HFF-Myc (cell line): ENCODE results near the gene ENTHD1.

ENCODE experiments used
- DNase-seq: peaks from one replicate; pipeline ENCODE4 v3.0.0-alpha.2; 2011; ENCODE audit warnings: low read depth; ENCODE audit errors: extremely low read depth
- H3K4me3 ChIP-seq: replicated peaks from 2 replicates; pipeline ENCODE4 v1.5.1; 2011; ENCODE audit warnings: low read depth, mild to moderate bottlenecking, control low read depth, low read length
- TF ChIP-seq, protein P1 (sequence below): IDR thresholded peaks from 2 replicates; pipeline ENCODE4 v1.5.1; 2012; ENCODE audit warnings: mild to moderate bottlenecking, low read depth, low read length, control low read depth; ENCODE audit errors: missing control alignments

The ENTHD1 gene

GRCh38 chr22:39723899-39724351, 169.6 kb downstream of the ENTHD1 start:
- TF ChIP-seq, protein P1, sequence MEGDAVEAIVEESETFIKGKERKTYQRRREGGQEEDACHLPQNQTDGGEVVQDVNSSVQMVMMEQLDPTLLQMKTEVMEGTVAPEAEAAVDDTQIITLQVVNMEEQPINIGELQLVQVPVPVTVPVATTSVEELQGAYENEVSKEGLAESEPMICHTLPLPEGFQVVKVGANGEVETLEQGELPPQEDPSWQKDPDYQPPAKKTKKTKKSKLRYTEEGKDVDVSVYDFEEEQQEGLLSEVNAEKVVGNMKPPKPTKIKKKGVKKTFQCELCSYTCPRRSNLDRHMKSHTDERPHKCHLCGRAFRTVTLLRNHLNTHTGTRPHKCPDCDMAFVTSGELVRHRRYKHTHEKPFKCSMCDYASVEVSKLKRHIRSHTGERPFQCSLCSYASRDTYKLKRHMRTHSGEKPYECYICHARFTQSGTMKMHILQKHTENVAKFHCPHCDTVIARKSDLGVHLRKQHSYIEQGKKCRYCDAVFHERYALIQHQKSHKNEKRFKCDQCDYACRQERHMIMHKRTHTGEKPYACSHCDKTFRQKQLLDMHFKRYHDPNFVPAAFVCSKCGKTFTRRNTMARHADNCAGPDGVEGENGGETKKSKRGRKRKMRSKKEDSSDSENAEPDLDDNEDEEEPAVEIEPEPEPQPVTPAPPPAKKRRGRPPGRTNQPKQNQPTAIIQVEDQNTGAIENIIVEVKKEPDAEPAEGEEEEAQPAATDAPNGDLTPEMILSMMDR: no peak
- DNase-seq: no peak
- no peak overlapping the region for H3K4me3 ChIP-seq

DNA sequence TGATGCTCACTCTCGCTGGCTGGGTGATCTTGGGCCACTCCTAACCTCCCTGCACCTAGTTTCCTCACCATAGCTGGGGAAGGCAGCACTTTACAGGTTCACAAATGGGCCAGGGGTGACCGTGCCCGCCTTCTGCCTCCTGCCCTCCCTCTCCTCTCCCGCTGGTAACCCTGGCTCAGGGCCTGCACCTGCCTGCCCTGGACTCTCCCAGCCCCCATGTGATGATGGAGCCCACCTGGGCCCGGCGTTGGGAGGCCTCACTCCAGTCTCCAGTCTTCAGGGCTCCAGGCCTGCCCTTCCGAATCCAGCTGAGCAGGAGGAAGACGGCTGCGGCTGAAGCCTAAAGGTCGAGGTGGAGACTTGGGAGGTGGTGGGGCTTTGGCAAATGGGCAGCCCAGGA, 170.1 kb downstream of the ENTHD1 start:
- TF ChIP-seq, protein P1: no peak
- DNase-seq: no peak

DNA sequence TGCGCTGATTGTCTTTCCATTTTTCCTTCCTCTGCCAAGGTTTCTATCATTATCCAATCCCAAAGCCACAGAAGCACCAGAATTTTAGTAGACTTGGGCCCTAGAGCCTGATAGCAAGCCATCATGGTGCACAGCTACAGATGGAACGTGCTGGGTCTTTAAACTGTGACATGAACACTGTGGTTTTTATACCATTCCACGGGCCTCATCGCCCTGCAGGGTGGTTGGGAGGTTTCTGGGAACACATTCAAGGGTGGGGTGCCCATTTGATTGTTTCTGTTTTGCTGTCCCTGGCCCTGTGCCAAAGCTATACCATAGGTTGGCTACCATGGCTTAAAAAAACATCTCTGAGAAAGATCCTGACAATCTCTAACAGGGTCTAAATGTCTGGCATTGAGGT, 171.1 kb downstream of the ENTHD1 start:
- H3K4me3 ChIP-seq: no peak overlapping the region
- TF ChIP-seq, protein P1: no peak
- DNase-seq: no peak

More for the DNA sequence above, 170.1 kb downstream of the ENTHD1 start:
- no peak overlapping the region for H3K4me3 ChIP-seq

DNA sequence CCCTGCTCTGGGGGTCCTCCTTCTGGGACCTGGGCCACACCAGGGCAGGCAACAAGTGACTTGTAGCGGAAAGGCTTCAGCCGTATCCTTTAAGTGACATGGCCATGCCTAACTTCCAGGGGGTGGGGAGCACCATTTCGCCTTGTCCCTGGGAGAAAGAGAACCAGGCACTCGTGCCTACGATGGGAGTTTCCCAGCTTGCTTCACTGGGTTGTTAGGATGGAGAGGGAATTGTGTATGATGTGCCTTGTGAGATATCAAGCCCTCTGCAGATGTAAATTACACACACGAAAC, 171.6 kb downstream of the ENTHD1 start:
- DNase-seq: no peak

DNA sequence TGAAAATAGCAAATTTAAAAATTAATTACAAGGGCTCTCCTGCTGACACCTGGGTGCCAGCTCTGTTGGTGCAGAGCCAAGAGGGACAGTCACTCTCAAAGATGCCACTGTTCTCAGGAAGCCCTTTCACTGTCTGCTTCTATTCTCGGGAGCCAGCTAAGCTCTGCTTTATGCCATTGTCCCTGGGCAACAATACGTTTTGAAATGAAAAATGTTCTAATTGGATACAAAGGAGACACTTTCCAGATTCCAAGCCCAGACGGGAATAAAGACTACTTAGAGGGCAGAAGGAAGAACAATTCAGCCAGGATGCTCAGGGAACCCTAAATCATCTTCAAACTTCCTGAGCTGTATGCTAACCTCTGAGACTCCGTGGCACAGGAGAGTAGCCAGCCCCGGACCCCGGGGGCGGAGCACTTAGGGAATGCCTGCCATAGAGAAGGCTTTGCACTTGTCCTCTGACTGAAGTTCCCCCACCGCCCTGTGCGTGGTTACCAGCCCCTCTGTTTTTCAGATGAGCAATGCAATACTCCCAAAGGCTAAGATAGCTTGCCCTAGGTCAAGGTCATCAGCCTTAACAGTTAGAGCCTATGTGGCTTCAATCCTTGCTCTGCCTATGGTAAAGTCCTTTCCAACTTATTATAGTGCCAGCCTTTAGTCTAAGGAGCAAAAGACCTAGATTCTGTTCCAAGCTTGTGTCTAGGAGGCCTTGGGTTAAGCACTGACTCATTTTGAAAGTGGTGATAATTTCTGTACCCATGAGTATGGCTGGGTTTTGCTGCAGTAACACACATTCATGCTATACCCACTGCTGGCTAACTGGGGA, 172.1 kb downstream of the ENTHD1 start:
- no peak overlapping the region for H3K4me3 ChIP-seq
- no peak for DNase-seq
- TF ChIP-seq, protein P1: no peak

More for the DNA sequence above, 171.6 kb downstream of the ENTHD1 start:
- TF ChIP-seq, protein P1: no peak
- H3K4me3 ChIP-seq: no peak overlapping the region

DNA sequence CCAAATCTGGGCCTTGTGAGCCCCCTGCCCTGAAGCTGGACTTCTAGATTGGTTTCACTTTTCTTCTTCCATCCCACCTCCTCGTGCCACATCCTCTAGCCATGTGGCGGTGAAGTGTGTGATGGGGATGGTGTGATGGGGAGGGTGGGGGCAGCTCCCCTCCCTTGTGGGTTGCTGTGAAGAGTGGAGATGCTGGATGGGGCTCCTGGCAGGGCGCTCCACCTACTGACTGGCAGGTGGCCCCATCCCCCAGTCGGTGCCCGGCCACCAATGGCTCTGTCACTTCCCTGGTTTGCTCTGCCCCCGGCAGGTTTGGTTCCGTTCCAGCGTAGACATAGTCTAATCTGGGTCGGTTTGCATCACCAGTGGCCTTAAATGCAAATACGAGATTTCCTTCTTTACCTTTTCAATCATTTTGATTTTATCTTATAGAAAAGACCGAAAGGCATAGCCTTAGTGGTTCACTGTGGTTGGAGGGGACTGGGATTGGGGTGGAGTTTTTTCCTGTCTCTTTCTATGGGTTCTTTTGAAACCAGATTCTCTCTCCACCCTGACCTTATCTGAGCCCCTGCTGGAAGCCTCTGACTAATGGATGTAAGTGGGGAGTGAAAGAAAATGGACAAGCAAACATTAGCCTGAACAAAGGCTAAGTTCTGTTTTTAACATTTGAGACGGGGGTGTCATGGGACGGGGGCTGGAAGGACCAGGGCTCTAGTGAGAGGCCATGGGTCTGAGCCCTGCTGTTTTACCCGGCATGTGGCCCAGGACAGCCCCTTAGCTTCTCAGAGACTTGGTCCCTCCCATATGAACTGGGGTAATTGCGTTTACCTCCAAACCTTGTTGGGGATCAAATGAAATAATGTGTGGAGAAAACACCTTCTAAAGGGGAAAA, 173.8 kb downstream of the ENTHD1 start:
- no peak for DNase-seq
- H3K4me3 ChIP-seq: no peak overlapping the region
- TF ChIP-seq, protein P1: no peak
